Subcutaneous adipose tissue (tissue), 4 donors: ENCODE results near the gene ERCC4. TPM values are rescaled to one million over a fixed set of nuclear protein-coding genes. Genes with fewer than 3 reads are reported as not detected.

Experiments
- total RNA-seq, 4 donors: library from RNA; depleted of rRNA; stranded (reverse); fragments of >200 nt; gene quantifications; one replicate each; pipeline ENCODE4 v1.1.0, GENCODE V29; 2016

Gene ERCC4
- total RNA-seq, 4 donors from 2014 or later: 4.6 to 10.8 (median 8.5) TPM

Other genes with a start within 250 kb of the ERCC4 start
- 10 to 100 TPM; 48.1 to 92.1 (median 66.9) TPM for gene MRTFB, start 151.2 kb downstream of the ERCC4 start, total RNA-seq